A549 (cell line): ENCODE data around the gene MAGIX.

Experiments
- GATA3 ChIP-seq: IDR thresholded peaks from 2 replicates; pipeline ENCODE4 v1.6.1; 2012; ENCODE audit warnings: borderline replicate concordance
- HDAC2 ChIP-seq: fragments of 200-600 bp; sonication (generic); IDR thresholded peaks from 2 replicates; pipeline ENCODE4 v1.6.1; 2016
- NR3C1 ChIP-seq: fragments of >200 bp; sonication (Bioruptor Twin); formaldehyde crosslinking; IDR thresholded peaks from 3 replicates; pipeline ENCODE4 v1.6.1; 2017
- POLR2A ChIP-seq: IDR thresholded peaks from 2 replicates; pipeline ENCODE4 v1.6.1; 2012; ENCODE audit warnings: mild to moderate bottlenecking, low read length
- SMC3 ChIP-seq: fragments of >200 bp; sonication (Bioruptor Twin); formaldehyde crosslinking; IDR thresholded peaks from 3 replicates; pipeline ENCODE4 v1.6.1; 2018; ENCODE audit warnings: inconsistent platforms
- TF ChIP-seq, protein P1 (sequence below): fragments of 200-600 bp; sonication (generic); IDR thresholded peaks from 2 replicates; pipeline ENCODE4 v1.6.1; 2016; ENCODE audit warnings: antibody characterized with exemption, mild to moderate bottlenecking, moderate library complexity
- TF ChIP-seq, protein P2 (sequence below): fragments of 150-350 bp; IDR thresholded peaks from 2 replicates; pipeline ENCODE4 v1.6.1; 2014; ENCODE audit warnings: low read depth, mild to moderate bottlenecking, low read length
- TF ChIP-seq, protein P3 (sequence below): fragments of >200 bp; sonication (Bioruptor Twin); formaldehyde crosslinking; IDR thresholded peaks from 3 replicates; pipeline ENCODE4 v1.5.1; 2016

DNA sequence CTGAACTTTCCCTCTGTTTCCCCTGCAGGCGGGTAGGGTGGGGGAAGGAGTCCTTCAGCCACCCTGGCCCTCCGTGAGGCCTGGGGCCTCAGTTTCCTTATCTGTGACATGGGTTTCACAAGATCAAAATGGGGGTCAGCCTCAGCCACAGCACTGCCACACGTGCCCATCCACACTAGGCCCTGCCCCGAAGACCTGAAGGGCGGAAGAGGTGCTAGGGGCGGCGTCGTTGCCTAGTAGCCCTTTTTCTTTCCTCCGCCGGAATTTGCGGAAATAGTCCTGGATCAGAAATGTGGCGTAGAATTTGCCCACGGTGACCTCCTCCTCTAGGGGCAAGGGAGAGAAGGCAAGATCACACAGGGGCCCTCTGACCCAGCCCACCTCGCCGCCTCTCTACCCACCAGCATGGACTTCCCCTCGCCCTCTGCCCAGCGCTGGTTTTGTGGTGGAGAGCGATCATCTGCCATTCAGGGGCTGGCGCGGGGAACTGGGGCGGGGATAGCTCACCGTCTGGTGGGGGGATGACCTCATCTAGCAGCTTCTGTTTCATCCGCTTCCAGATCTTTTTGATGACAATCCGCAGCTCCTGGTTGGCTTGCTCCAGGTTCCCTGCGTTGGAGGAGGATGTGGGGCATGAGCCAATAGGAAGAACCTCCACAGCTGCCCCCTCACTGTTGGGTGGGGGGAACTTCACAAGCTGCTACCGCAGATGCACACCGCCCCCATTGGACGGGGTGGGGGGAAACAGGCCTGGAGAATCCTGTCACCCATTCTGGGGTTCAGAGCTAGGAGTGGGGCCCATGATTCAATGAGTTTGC, 47.1 kb downstream of the MAGIX start:
- TF ChIP-seq, protein P1, sequence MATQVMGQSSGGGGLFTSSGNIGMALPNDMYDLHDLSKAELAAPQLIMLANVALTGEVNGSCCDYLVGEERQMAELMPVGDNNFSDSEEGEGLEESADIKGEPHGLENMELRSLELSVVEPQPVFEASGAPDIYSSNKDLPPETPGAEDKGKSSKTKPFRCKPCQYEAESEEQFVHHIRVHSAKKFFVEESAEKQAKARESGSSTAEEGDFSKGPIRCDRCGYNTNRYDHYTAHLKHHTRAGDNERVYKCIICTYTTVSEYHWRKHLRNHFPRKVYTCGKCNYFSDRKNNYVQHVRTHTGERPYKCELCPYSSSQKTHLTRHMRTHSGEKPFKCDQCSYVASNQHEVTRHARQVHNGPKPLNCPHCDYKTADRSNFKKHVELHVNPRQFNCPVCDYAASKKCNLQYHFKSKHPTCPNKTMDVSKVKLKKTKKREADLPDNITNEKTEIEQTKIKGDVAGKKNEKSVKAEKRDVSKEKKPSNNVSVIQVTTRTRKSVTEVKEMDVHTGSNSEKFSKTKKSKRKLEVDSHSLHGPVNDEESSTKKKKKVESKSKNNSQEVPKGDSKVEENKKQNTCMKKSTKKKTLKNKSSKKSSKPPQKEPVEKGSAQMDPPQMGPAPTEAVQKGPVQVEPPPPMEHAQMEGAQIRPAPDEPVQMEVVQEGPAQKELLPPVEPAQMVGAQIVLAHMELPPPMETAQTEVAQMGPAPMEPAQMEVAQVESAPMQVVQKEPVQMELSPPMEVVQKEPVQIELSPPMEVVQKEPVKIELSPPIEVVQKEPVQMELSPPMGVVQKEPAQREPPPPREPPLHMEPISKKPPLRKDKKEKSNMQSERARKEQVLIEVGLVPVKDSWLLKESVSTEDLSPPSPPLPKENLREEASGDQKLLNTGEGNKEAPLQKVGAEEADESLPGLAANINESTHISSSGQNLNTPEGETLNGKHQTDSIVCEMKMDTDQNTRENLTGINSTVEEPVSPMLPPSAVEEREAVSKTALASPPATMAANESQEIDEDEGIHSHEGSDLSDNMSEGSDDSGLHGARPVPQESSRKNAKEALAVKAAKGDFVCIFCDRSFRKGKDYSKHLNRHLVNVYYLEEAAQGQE = no peak
- TF ChIP-seq, protein P2, sequence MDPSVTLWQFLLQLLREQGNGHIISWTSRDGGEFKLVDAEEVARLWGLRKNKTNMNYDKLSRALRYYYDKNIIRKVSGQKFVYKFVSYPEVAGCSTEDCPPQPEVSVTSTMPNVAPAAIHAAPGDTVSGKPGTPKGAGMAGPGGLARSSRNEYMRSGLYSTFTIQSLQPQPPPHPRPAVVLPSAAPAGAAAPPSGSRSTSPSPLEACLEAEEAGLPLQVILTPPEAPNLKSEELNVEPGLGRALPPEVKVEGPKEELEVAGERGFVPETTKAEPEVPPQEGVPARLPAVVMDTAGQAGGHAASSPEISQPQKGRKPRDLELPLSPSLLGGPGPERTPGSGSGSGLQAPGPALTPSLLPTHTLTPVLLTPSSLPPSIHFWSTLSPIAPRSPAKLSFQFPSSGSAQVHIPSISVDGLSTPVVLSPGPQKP = no peak
- TF ChIP-seq SMC3 (no peak), GATA3 (no peak), HDAC2 (no peak), POLR2A (no peak), NR3C1 (no peak)
- TF ChIP-seq, protein P3, sequence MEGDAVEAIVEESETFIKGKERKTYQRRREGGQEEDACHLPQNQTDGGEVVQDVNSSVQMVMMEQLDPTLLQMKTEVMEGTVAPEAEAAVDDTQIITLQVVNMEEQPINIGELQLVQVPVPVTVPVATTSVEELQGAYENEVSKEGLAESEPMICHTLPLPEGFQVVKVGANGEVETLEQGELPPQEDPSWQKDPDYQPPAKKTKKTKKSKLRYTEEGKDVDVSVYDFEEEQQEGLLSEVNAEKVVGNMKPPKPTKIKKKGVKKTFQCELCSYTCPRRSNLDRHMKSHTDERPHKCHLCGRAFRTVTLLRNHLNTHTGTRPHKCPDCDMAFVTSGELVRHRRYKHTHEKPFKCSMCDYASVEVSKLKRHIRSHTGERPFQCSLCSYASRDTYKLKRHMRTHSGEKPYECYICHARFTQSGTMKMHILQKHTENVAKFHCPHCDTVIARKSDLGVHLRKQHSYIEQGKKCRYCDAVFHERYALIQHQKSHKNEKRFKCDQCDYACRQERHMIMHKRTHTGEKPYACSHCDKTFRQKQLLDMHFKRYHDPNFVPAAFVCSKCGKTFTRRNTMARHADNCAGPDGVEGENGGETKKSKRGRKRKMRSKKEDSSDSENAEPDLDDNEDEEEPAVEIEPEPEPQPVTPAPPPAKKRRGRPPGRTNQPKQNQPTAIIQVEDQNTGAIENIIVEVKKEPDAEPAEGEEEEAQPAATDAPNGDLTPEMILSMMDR = no peak
